Sigmoid colon (tissue), 4 donors: ENCODE data around the gene SUPT3H.

Experiments
- CTCF ChIP-seq, 4 experiments: fragments of 450-650 bp in 3 of 4; fragments of 200-600 bp in 1 of 4; IDR thresholded peaks; one replicate each; pipeline ENCODE4 v1.5.1; 2016 to 2019; ENCODE audit warnings: antibody characterized with exemption in 4 of 4, mild to moderate bottlenecking in 3 of 4, moderate library complexity in 2 of 4
- EP300 ChIP-seq, 4 donors: sonication (generic); formaldehyde crosslinking; IDR thresholded peaks; one replicate each; pipeline ENCODE4 v1.6.1; 2017; ENCODE audit warnings: antibody characterized with exemption in 4 of 4
- POLR2A ChIP-seq, 2 donors: fragments of 450-650 bp; IDR thresholded peaks; one replicate each; pipeline ENCODE4 v1.6.1; 2016; ENCODE audit warnings: antibody characterized with exemption in 2 of 2, mild to moderate bottlenecking in 2 of 2, moderate library complexity in 2 of 2
- POLR2AphosphoS5 ChIP-seq, 4 donors: sonication (generic); formaldehyde crosslinking; IDR thresholded peaks; one replicate each; pipeline ENCODE4 v1.6.1; 2017; ENCODE audit warnings: antibody characterized with exemption in 4 of 4

GRCh38 chr6:45132059-45132458 is 245.7 kb downstream of the SUPT3H start:
- no peak for TF ChIP-seq CTCF (IDR thresholded peaks at IDR 0.05)
- TF ChIP-seq POLR2AphosphoS5 (IDR thresholded peaks at IDR 0.05), result no peak
- no peak for TF ChIP-seq POLR2A (IDR thresholded peaks at IDR 0.05)
- TF ChIP-seq EP300 (IDR thresholded peaks at IDR 0.05), result no peak
